HEK293 (cell line): ENCODE data around the gene UBE2M.

ENCODE experiments used
- CTCF ChIA-PET: fragments of 350-600 bp; formaldehyde crosslinking; extraction: SDS; loops from one replicate; lab custom pipeline; 2021; ENCODE audit warnings: antibody characterized with exemption; lab: Yijun Ruan, JAX
- POLR2A ChIA-PET: fragments of 300-600 bp; formaldehyde crosslinking; extraction: SDS; loops from one replicate; lab custom pipeline; 2020; ENCODE audit warnings: antibody characterized with exemption, inconsistent platforms; lab: Yijun Ruan, JAX
- H3K27ac ChIP-seq: fragments of 200-500 bp; sonication (Bioruptor generic); 2 replicates; pipeline ENCODE4 v1.5.1; 2014; ENCODE audit warnings: low read depth, low read length, control low read depth, inconsistent platforms; ENCODE audit errors: extremely low read depth
- H3K36me3 ChIP-seq, 2 experiments: fragments of 200-500 bp in 1 of 2; sonication (Bioruptor generic) in 1 of 2; 1 replicate in 1 of 2; 2 replicates in 1 of 2; pipeline ENCODE4 v1.5.1; 2014 to 2017; ENCODE audit warnings: inconsistent platforms in 2 of 2, low read length in 2 of 2; ENCODE audit not compliant: control insufficient read depth in 2 of 2, insufficient read depth in 1 of 2
- H3K4me1 ChIP-seq: fragments of 200-500 bp; sonication (Bioruptor generic); 2 replicates; pipeline ENCODE4 v1.5.1; 2014; ENCODE audit warnings: mild to moderate bottlenecking, low read length, inconsistent platforms; ENCODE audit not compliant: control insufficient read depth, insufficient read depth
- H3K4me3 ChIP-seq: 2 replicates; pipeline ENCODE4 v1.5.1; 2011; ENCODE audit warnings: low read depth, mild to moderate bottlenecking, control low read depth, low read length, moderate library complexity
- H3K9me3 ChIP-seq: fragments of 200-500 bp; sonication (Bioruptor generic); 2 replicates; pipeline ENCODE4 v1.5.1; 2014; ENCODE audit warnings: low read depth, low read length, inconsistent platforms; ENCODE audit not compliant: control insufficient read depth, insufficient read depth
- BCL11A ChIP-seq: fragments of 450-650 bp; formaldehyde crosslinking; IDR thresholded peaks from 2 replicates; pipeline ENCODE4 v1.5.1; 2016; ENCODE audit warnings: low read depth, missing biosample characterization, missing genetic modification characterization
- BCL11B ChIP-seq: fragments of 450-650 bp; formaldehyde crosslinking; IDR thresholded peaks from 2 replicates; pipeline ENCODE4 v1.5.1; 2016; ENCODE audit warnings: low read depth, missing biosample characterization, missing genetic modification characterization
- CTCF ChIP-seq: fragments of 450-650 bp; formaldehyde crosslinking; IDR thresholded peaks from 2 replicates; pipeline ENCODE4 v1.5.1; 2016; ENCODE audit warnings: missing biosample characterization, missing genetic modification characterization
- GFI1B ChIP-seq: fragments of 450-650 bp; formaldehyde crosslinking; IDR thresholded peaks from 2 replicates; pipeline ENCODE4 v1.5.1; 2016; ENCODE audit warnings: missing biosample characterization, missing genetic modification characterization
- HIC1 ChIP-seq: fragments of 450-650 bp; formaldehyde crosslinking; IDR thresholded peaks from 2 replicates; pipeline ENCODE4 v1.5.1; 2016; ENCODE audit warnings: missing biosample characterization, missing genetic modification characterization
- SP3 ChIP-seq: fragments of 450-650 bp; formaldehyde crosslinking; IDR thresholded peaks from 2 replicates; pipeline ENCODE4 v1.5.1; 2016; ENCODE audit warnings: missing biosample characterization, missing genetic modification characterization
- SP7 ChIP-seq: fragments of 450-650 bp; formaldehyde crosslinking; IDR thresholded peaks from 2 replicates; pipeline ENCODE4 v1.5.1; 2016; ENCODE audit warnings: missing biosample characterization, missing genetic modification characterization
- ZBTB11 ChIP-seq: fragments of 450-650 bp; formaldehyde crosslinking; conservative IDR thresholded peaks from 2 replicates; pipeline ENCODE4 v1.5.1; 2016; ENCODE audit warnings: low read depth, missing biosample characterization, missing genetic modification characterization
- ZBTB44 ChIP-seq: fragments of 450-650 bp; IDR thresholded peaks from 2 replicates; pipeline ENCODE4 v1.5.1; 2018; ENCODE audit warnings: missing biosample characterization, mild to moderate bottlenecking, missing genetic modification characterization
- ZBTB49 ChIP-seq: fragments of 450-650 bp; formaldehyde crosslinking; IDR thresholded peaks from 2 replicates; pipeline ENCODE4 v1.5.1; 2016; ENCODE audit warnings: missing biosample characterization, missing genetic modification characterization, low read depth
- ZEB2 ChIP-seq: fragments of 450-650 bp; formaldehyde crosslinking; IDR thresholded peaks from 2 replicates; pipeline ENCODE4 v1.5.1; 2016; ENCODE audit warnings: missing biosample characterization, missing genetic modification characterization
- ZNF132 ChIP-seq: fragments of 450-650 bp; formaldehyde crosslinking; IDR thresholded peaks from 2 replicates; pipeline ENCODE4 v1.5.1; 2017; ENCODE audit warnings: missing biosample characterization, missing genetic modification characterization, borderline replicate concordance
- ZNF248 ChIP-seq: fragments of 450-650 bp; formaldehyde crosslinking; IDR thresholded peaks from 2 replicates; pipeline ENCODE4 v1.5.1; 2017; ENCODE audit warnings: missing biosample characterization, missing genetic modification characterization
- ZNF354C ChIP-seq: fragments of 450-650 bp; formaldehyde crosslinking; IDR thresholded peaks from 2 replicates; pipeline ENCODE4 v1.5.1; 2016; ENCODE audit warnings: missing biosample characterization, missing genetic modification characterization, low read depth, borderline replicate concordance
- ZNF426 ChIP-seq: fragments of 450-650 bp; formaldehyde crosslinking; IDR thresholded peaks from 2 replicates; pipeline ENCODE4 v1.5.1; 2017; ENCODE audit warnings: missing biosample characterization, missing genetic modification characterization, mild to moderate bottlenecking, inconsistent platforms, moderate library complexity
- ZNF514 ChIP-seq: fragments of 450-650 bp; formaldehyde crosslinking; IDR thresholded peaks from 2 replicates; pipeline ENCODE4 v1.5.1; 2016; ENCODE audit warnings: missing biosample characterization, missing genetic modification characterization
- ZNF561 ChIP-seq: fragments of 450-650 bp; IDR thresholded peaks from 2 replicates; pipeline ENCODE4 v1.5.1; 2018; ENCODE audit warnings: missing biosample characterization, missing genetic modification characterization, borderline replicate concordance
- ZNF585B ChIP-seq: fragments of 450-650 bp; formaldehyde crosslinking; IDR thresholded peaks from 2 replicates; pipeline ENCODE4 v1.5.1; 2016; ENCODE audit warnings: missing biosample characterization, missing genetic modification characterization
- ZNF610 ChIP-seq: fragments of 450-650 bp; formaldehyde crosslinking; IDR thresholded peaks from 2 replicates; pipeline ENCODE4 v1.5.1; 2016; ENCODE audit warnings: missing biosample characterization, missing genetic modification characterization, borderline replicate concordance
- ZNF623 ChIP-seq: fragments of 450-650 bp; formaldehyde crosslinking; IDR thresholded peaks from 2 replicates; pipeline ENCODE4 v1.5.1; 2016; ENCODE audit warnings: missing biosample characterization, missing genetic modification characterization
- ZNF791 ChIP-seq: fragments of 450-650 bp; formaldehyde crosslinking; IDR thresholded peaks from 2 replicates; pipeline ENCODE4 v1.5.1; 2016; ENCODE audit warnings: missing biosample characterization, missing genetic modification characterization
- ZSCAN16 ChIP-seq: fragments of 450-650 bp; formaldehyde crosslinking; IDR thresholded peaks from 2 replicates; pipeline ENCODE4 v1.5.1; 2016; ENCODE audit warnings: missing biosample characterization, missing genetic modification characterization

The UBE2M gene

GRCh38 chr19:58535857-58536256 is 22.6 kb downstream of the UBE2M start:
- POLR2A ChIA-PET = interaction anchor here (0.7 to 3.1 kb wide), 3 partner anchors 8 to 174 kb away, joined by 3 to 21 read pairs (median 4); partner anchors contain the start of genes TRIM28 and ZBTB45
- Histone ChIP-seq H3K36me3 (no peaks in the 10 kb centered on the region), H3K27ac (no peak overlapping the region), H3K9me3 (no peaks in the 10 kb centered on the region), H3K4me3 (no peak overlapping the region), H3K4me1 (no peaks in the 10 kb centered on the region)
- TF ChIP-seq HIC1 (no peak), ZSCAN16 (tag by site-specific recombination) (no peak), ZNF561 (tag by site-specific recombination) (no peak), ZNF514 (tag by site-specific recombination) (no peak), SP3 (tag by site-specific recombination) (no peak), ZNF132 (no peak), ZNF248 (no peak), ZNF623 (tag by site-specific recombination) (no peak), BCL11A (tag by site-specific recombination) (no peak), CTCF (tag by site-specific recombination) (no peak), GFI1B (tag by site-specific recombination) (no peak), ZNF426 (tag by site-specific recombination) (no peak), ZNF585B (tag by site-specific recombination) (no peak), BCL11B (tag by site-specific recombination) (no peak), ZEB2 (no peak)
- CTCF ChIA-PET = no interaction called here

- H3K4me3 ChIP-seq = no peak overlapping the region
- H3K4me1 ChIP-seq = no peaks in the 10 kb centered on the region
- no peak overlapping the region for H3K27ac ChIP-seq
- no peaks in the 10 kb centered on the region for H3K36me3 ChIP-seq
- no peak for TF ChIP-seq ZNF354C (tag by site-specific recombination)
- TF ChIP-seq SP3 (tag by site-specific recombination) = no peak
- TF ChIP-seq ZEB2 = no peak
- no peak for TF ChIP-seq GFI1B (tag by site-specific recombination)
- no peak for TF ChIP-seq ZBTB11 (tag by site-specific recombination)
- TF ChIP-seq ZBTB44 (tag by site-specific recombination) = no peak
- TF ChIP-seq SP7 (tag by site-specific recombination) = no peak
- no peak for TF ChIP-seq ZNF610
- TF ChIP-seq ZBTB49 (tag by site-specific recombination) = no peak
- TF ChIP-seq ZNF791 = no peak
- POLR2A ChIA-PET = interaction anchor here (1.1 to 1.3 kb wide), 2 partner anchors 12 to 13 kb away, joined by 3 to 5 read pairs; partner anchors contain the start of genes TRIM28 and ZBTB45
- CTCF ChIA-PET = interaction anchor here (0.9 to 1.4 kb wide), 2 partner anchors 11 to 12 kb away, joined by 6 to 9 read pairs; partner anchors contain the start of genes TRIM28 and ZBTB45
- H3K9me3 ChIP-seq = no peaks in the 10 kb centered on the region
These were observed 27.2 kb downstream of the UBE2M start for GRCh38 chr19:58531034-58531840.
